ENCODE results near the gene PRR7. TPM values are rescaled to one million over a fixed set of nuclear protein-coding genes. Genes with fewer than 3 reads are reported as not detected.

Gene PRR7
- total RNA-seq, 2 experiments from 2014 or later = 21.5 to 21.8 TPM

DNA sequence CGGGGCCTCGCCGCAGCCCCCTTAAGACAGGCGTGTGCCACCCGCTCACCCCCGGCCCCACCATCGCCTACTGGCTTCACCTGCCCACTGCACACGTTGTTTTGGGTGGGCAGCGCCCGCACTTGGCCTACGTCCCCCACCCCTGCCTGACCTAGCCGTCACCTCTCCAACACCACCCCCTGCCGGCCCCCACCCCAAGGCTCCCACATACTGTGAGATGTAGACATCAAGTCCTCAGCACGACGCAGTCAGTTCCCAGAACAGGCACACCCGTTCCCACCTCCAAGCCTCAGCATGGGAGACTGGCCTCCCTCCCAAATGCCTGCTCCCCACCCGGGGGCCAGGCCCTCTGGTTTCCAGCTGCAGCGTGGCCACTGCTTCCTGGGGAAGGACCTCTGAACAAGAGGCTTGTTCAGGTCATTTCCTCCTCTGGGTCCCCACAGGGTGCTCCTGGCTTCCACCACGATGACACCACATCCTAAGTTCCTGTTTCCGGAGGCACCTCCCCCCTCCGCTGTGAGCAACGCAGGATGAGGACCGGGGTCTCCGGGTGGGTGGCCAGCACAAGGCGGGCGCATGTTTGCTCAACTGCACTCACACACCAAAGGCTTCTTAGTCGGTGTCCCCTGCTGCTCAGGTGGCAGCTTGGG lies 15.5 kb downstream of the PRR7 start:
- Mint-ChIP-seq H3K27me3 (no peaks in the 10 kb centered on the region), H3K9me3 (peaks cover 2% of the 10 kb centered on the region), H3K4me1 (peaks cover 21% of the 10 kb centered on the region), H3K27ac (peak overlapping the region; percentile 84), H3K36me3 (peaks cover 45% of the 10 kb centered on the region), H3K4me3 (peak overlapping the region; percentile 64)
- no peak for DNase-seq

DNA sequence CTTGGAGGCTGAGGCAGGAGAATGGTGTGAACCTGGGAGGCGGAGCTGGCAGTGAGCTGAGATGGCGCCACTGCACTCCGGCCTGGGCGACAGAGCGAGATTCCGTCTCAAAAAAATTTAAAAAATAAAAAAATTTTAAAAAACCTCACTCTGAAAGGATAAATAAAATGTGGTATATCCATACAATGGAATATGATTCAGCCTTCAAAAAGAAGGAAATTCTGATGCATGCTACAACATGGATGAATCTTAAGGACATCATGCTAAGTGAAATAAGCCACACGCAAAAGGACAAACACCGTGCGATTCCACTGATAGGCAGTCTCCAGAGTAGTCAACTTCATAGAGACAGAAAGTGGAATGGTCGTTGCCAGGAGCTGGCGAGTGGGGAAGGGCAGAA lies 18.4 kb downstream of the PRR7 start:
- peaks cover 2% of the 10 kb centered on the region for H3K9me3 Mint-ChIP-seq
- H3K27ac Mint-ChIP-seq = no peak overlapping the region
- H3K27me3 Mint-ChIP-seq = no peaks in the 10 kb centered on the region
- no peak overlapping the region for H3K4me3 Mint-ChIP-seq
- DNase-seq = no peak
- H3K36me3 Mint-ChIP-seq = peaks cover 55% of the 10 kb centered on the region
- peaks cover 20% of the 10 kb centered on the region for H3K4me1 Mint-ChIP-seq

DNA sequence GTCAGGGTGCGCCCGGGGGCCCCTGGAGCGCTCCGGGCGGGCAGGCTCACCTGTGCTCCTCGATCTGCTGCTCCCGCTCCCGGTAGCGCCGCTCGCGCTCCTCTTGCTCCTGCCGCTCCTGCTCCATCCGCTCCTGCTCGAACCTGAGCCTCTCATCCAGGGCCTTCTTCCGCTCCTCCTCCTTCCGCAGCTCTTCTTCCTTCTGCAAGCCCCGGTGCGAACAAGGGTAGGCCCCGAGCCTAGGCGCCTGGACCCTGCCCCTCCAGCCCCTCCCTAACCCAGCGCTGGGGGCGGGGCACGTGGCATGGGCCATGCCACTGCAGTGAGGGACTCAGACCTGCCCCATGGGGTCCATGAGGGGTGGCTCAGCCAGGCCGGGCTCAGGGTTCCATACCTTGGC lies 20.2 kb downstream of the PRR7 start:
- Mint-ChIP-seq H3K4me3 (no peak overlapping the region), H3K36me3 (peaks cover 54% of the 10 kb centered on the region), H3K9me3 (peaks cover 2% of the 10 kb centered on the region), H3K4me1 (peaks cover 31% of the 10 kb centered on the region), H3K27me3 (no peaks in the 10 kb centered on the region), H3K27ac (no peak overlapping the region)
- no peak for DNase-seq

DNA sequence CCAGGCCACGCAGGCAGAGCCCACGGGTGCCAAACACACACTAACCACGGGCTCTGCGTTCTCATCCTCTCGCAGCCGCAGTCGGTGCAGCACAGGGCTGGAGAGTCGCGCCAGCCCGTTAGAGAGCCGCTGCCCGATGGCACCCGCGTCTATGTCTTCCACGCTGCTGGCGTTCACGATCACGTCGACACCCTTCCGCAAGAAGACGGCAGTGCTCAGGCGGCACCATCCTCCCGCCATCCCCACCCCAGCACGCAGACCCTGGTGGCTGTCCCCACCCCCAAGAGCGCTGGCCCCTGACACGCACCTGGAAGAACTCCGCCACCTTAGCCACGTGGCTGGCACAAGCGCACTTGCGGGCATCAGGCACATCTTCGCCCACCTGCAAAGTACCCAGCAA lies 20.8 kb downstream of the PRR7 start:
- H3K4me3 Mint-ChIP-seq = no peak overlapping the region
- no peak for DNase-seq
- H3K9me3 Mint-ChIP-seq = peaks cover 2% of the 10 kb centered on the region
- H3K36me3 Mint-ChIP-seq = peaks cover 53% of the 10 kb centered on the region
- no peak overlapping the region for H3K27ac Mint-ChIP-seq
- H3K27me3 Mint-ChIP-seq = no peaks in the 10 kb centered on the region
- H3K4me1 Mint-ChIP-seq = peaks cover 29% of the 10 kb centered on the region

DNA sequence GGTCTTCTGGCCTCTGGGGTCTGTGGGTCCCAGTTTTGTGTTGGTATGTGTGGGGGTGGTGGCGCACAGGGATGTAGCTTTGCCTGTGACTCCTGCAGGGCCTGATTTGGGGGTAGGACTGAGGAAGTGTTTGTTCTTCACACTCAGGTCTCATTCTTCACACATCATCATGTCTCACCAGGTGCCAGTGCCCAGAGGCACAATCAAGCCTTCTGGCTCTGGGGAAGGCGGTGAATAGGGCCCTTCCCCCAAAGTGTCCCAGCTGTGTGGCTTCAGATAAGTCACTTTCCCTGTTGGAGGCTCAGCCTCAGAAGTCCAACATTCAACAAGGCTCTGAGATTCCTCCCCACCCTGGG lies 21.7 kb downstream of the PRR7 start:
- Mint-ChIP-seq H3K4me1 (peaks cover 21% of the 10 kb centered on the region), H3K27me3 (no peaks in the 10 kb centered on the region), H3K36me3 (peaks cover 46% of the 10 kb centered on the region), H3K27ac (no peak overlapping the region), H3K9me3 (peaks cover 2% of the 10 kb centered on the region), H3K4me3 (no peak overlapping the region)
- no peak for DNase-seq

DNA sequence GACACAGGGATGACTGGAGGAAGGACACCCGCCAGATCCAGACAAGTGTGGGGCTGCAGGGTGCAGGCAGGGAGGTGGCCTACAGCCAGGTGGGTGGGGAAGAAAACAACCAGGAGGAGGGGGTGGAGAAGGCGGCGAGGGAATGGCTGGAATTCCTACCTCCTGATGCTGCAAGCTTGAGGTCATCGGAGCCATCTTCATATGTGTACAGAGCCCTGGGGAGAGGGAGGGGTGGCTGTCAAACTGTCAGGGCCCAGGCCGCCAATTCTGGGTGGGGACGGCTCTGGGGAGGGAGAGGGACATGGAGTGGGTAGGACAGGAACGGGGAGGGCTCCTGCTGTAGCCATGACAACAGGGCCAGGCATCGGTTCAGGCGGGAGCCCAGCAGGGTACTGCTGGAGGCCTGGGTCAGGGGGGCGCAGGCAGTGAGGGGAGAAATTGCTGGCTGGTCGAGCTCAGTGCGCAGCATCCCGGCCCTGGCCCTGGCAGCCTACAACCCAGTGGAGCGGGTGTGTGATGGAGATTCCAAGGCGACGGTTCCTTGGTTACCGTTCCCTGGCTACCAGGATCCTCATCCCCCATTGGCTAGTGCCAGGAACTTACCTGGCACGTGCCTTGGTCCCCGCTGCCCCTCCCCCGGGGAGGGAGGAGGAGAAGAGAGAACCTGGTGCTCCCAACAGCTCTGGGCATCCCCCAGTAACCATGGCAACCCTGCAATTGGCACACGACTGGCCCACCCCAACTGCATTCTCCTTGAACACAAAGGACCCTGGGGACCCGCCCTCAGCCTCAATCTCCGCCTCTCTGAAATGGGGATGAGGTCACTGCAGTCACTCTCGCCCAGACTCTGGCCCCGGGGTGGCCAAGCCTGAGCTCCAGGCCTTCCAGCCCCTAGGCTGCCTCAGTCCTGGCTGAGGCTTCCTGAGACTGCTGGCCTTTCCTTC lies 22.3 kb downstream of the PRR7 start:
- Mint-ChIP-seq H3K4me3 (peak overlapping the region; percentile 18), H3K27me3 (no peaks in the 10 kb centered on the region), H3K27ac (no peak overlapping the region), H3K9me3 (peaks cover 2% of the 10 kb centered on the region), H3K4me1 (peaks cover 23% of the 10 kb centered on the region), H3K36me3 (peaks cover 41% of the 10 kb centered on the region)
- DNase-seq = no peak

DNA sequence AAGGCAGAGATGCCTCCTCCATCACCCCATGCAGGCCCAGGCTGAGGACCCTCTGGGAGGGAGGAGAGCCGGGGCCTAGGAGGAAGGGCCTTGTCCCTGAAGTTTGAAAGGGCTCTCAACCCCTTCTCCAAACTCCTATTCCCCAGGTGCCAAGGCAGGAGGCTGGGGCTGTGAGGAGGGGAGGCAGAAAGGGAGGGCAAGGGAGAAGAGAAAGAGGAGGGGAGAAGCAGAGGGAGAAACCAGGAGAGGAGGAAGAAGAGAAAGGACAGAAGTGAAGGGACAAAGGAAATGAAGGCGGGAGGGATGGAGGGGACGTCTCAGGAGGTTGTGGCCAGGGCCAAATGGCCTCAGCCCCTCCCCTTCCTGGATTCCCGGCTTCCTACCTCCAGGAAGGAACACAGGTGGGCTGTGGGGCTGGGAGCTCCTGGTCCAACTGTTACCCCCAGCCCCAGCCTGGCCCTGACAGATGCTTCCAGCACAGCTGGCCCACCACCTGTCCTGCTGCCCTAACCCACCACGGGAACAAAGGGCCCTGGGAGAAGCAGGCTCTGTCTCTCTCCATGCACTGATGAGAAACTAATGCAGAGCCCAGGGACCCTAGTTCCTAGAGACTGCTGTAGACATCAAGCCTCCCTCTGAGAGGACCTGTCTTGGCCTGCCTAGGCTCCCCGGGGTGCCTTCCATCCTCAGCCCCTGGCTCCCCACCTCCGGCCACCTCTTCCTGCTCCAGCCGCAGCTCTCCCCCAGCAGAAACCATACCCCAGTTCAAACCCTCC lies 23.3 kb downstream of the PRR7 start:
- DNase-seq = no peak
- peaks cover 41% of the 10 kb centered on the region for H3K36me3 Mint-ChIP-seq
- H3K27ac Mint-ChIP-seq = peak overlapping the region; percentile 89
- H3K9me3 Mint-ChIP-seq = peaks cover 2% of the 10 kb centered on the region
- peaks cover 31% of the 10 kb centered on the region for H3K4me1 Mint-ChIP-seq
- H3K4me3 Mint-ChIP-seq = peak overlapping the region; percentile 60
- no peaks in the 10 kb centered on the region for H3K27me3 Mint-ChIP-seq

DNA sequence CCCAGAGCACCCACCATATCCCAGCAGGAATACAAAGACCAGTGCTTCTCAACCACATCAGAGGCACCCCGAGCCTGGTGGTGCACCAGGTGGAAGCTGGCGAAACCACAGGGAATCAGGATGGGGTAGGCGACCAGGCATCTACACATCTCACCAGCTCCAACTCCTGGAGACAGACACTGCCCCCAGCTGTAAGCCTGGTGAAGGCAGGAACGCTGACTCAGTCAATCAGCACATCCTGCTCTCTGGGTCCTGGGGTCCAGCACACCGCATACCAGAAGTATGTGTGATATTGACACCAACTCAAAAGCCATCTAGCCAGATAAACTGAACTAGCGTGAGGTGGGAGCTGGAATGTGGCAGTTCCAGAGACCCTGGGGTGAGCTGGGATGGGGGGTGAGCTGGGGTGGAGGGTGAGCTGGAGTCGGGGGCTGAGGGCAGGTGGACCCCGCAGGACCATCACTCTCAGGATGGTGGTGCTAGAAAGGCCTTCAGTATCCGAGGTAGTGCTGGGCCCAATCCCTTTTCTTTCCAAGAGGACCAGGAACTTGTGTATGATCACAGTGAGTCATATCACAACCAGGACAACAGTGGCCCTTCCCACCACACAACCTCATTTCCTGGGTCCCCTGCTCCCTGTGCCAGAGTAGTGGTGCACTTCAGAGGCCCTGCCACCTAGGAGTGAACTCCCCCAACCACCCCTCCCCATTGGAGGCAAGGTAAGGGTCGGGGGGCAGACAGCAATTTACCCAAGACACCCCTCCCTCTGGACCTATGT lies 24.3 kb downstream of the PRR7 start:
- Mint-ChIP-seq H3K4me3 (peak overlapping the region; percentile 85), H3K36me3 (peaks cover 31% of the 10 kb centered on the region), H3K4me1 (peaks cover 40% of the 10 kb centered on the region), H3K27ac (peak overlapping the region; percentile 89), H3K9me3 (no peaks in the 10 kb centered on the region), H3K27me3 (no peaks in the 10 kb centered on the region)
- DNase-seq = no peak

DNA sequence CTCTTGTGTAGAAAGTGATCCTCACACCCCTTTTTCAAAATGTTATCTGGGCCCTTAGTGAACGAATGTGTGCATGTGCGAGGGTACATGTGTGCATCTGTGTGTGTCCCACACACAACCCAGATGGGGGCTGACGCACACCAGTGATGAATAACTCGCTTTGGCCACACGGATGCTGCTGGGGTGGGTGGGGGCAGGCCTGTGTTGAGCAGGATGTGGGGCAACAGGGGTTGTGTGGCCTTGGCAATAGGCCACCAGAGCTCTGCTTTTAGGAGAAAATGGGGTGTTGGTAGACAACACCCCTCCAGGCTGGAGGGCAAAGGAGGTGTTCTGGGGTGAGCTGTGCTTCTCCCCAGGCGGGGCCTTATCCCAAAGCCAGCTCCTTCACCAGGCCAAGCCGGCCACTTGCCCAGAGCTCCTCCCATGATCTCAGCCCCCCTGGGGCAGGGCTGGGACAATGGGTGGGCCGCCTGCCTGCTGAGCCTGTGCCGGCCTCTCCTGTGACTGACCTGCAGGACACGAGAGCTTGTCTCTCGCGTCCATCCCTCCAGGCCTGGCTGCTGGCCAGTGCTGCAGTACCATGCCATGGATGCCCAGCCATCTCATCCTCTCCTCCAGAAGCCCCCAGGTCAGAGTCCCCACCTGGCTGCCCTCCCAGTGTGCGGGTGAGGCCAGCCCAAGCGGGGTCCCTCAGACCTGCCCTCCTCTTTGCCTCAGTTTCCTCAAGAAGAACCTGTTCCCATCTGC lies 25.2 kb downstream of the PRR7 start:
- H3K36me3 Mint-ChIP-seq = peaks cover 24% of the 10 kb centered on the region
- H3K9me3 Mint-ChIP-seq = no peaks in the 10 kb centered on the region
- H3K4me1 Mint-ChIP-seq = peaks cover 47% of the 10 kb centered on the region
- DNase-seq = peak; percentile 77
- peak overlapping the region; percentile 85 for H3K4me3 Mint-ChIP-seq
- no peaks in the 10 kb centered on the region for H3K27me3 Mint-ChIP-seq
- peak overlapping the region; percentile 89 for H3K27ac Mint-ChIP-seq

DNA sequence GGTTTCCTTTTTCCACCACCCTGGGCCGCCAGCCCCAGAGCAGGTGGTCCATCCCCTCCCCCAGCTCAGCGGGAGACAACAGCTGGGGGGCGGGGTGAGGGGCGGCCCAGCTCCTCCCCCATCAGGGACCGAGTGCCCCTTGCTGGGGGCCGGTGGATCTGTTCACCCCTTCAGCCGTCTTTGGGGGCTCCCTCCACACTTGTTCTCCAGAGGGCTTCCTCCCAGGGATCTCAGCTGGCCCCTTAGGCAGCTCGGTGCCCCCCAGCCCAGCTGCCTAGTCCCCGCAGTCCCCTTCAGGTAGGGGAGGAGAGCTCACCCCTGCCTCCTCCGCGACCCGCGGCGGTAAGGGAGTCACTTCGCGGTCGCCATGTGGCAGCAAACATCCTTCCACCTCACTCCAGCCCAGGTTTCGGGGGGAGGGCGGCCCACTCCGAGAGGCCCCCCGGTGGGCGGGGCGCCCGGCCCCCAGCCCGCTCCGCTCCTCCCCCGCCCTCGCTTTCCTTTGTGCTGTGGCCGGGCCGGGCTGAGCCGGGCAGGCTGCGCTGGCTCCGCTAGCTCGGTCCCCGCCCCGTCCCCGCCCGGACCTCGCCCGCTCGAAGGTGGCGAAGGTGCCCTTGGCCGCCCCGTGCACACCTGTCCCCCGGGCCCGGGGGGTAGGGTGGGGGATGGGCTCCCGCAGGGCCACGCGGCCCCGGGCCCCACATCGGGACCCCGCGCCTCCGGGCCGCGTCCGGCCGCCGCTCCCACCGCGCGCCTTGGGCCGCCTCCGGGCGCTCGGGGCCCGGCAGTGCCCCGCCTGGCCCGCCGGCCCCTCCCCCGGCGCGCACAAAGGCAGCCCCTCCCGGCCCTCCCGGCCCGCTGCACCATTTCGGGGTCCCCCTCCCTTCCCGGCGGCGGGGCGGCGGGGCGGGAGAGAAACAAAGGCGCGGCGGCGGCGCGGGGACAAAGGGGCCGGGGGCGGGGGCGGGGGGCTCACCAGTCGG lies 26.1 kb downstream of the PRR7 start:
- Mint-ChIP-seq H3K9me3 (no peaks in the 10 kb centered on the region), H3K27ac (peak overlapping the region; percentile 89), H3K27me3 (no peaks in the 10 kb centered on the region), H3K36me3 (peaks cover 16% of the 10 kb centered on the region), H3K4me1 (peaks cover 50% of the 10 kb centered on the region), H3K4me3 (peak overlapping the region; percentile 85)
- DNase-seq = peak; percentile 90

DNA sequence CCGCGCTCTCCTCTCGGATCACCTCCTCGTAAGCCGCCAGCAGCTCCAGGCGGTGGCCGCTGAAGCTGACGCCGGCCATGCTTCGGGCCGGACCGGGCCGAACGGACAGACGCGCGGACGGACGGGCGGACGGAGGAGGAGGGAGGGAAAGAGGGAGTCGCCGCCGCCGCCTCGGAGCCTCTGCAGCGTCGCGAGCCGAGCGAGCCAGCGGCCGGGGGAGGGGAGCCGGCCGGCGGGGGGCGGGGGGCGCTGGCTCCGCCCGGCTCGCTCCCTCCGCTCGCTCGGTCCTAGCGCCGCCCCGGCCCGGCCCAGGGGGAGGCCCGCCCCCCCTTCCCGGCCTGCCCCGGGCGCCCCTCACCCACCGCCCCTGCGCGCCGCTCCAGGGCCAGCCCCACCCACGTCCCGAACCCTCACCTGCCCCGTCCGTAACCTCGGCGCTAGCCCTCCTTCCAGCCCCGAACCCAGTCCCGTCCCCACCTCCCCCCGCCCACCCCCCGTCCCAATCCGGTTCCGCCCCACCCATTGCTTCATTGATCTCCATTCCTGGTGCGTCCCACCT lies 26.9 kb downstream of the PRR7 start, which contains the start of gene DBN1:
TSS of gene DBN1 (minus strand) at position 192 of the 559 bp plus-strand sequence. CDS start at position 79, 113 bp downstream.
- H3K4me1 Mint-ChIP-seq = peaks cover 56% of the 10 kb centered on the region
- H3K36me3 Mint-ChIP-seq = peaks cover 12% of the 10 kb centered on the region
- peak; percentile 59 for DNase-seq
- H3K27me3 Mint-ChIP-seq = no peaks in the 10 kb centered on the region
- peak within 1 kb of the TSS; percentile 89 for H3K27ac Mint-ChIP-seq
- H3K4me3 Mint-ChIP-seq = peak within 1 kb of the TSS; percentile 85
- no peaks in the 10 kb centered on the region for H3K9me3 Mint-ChIP-seq

DNA sequence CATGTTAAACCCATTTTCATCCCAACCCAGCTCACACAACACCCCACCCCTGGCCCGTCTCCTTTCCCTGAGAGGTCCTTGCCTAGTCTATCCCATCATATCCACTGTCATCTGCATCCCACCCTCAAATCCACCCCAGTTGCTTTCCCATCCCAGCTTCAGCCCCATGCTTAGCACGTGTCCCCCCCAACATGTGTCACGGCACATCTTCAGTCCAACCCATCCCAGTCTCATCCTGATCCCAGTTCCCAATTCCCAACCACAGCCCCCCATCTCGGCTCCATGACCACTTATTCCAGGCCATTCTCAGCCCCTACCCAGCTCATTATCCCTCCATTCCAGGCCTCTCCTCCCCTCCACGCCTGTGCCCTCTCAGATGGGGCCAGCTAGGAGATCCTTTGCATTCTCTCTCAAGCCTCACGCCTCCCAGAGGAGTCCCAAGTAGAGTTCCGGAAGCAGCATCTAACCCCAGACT lies 27.4 kb downstream of the PRR7 start:
- Mint-ChIP-seq H3K4me3 (peak overlapping the region; percentile 79), H3K27me3 (no peaks in the 10 kb centered on the region), H3K36me3 (peaks cover 14% of the 10 kb centered on the region), H3K9me3 (no peaks in the 10 kb centered on the region), H3K4me1 (peaks cover 61% of the 10 kb centered on the region), H3K27ac (peak overlapping the region; percentile 70)
- DNase-seq = no peak
